ENCODE measurements around the gene C1QTNF1.
A peak's percentile ranks its signal among the peaks of the same experiment; 100 is the strongest.
"Not testable (repeated sequence)": the region's sequence is repeated elsewhere in the genome, so short reads cannot be mapped to it uniquely, and the experiment has no call there.

Gene C1QTNF1

DNA sequence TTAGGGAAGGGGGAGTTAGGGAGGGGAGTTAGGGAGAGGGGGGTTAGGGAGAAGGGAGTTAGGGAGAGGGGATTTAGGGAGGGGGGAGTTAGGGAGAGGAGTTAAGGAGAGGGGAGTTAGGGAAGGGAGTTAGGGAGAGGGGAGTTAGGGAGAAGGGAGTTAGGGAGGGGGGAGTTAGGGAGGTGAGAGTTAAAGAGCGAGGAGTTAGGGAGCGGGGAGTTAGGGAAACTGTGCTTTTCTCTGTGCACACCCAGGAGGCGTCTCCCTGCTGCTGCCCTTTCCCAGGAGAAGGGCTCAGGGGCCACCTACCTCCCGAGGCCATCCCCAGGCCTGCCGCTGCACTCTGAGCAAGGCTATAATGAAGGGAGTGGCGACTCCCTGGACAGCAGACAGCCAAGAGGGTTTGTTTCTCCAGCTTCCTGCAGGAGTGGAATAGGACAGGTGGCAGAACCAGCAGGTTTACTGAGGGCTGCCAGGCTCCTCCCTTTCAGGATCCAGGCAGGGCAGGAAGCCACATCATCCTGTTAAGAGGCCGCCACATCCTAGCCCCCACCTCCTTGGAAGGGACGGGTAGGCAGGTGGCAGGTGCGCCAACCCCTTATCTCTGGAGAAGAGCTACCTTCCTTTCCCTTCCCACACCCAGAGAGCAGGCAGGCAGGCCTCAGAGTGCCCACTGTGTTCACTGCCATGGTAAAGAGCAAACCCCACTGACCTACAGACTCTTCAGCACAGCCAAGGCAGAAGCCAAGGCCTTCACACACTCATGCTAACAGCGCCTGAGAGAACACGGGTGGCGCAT is 18.7 kb upstream of the C1QTNF1 start:
- DNase-seq (ENCODE audit: low spot score) = no peak

DNA sequence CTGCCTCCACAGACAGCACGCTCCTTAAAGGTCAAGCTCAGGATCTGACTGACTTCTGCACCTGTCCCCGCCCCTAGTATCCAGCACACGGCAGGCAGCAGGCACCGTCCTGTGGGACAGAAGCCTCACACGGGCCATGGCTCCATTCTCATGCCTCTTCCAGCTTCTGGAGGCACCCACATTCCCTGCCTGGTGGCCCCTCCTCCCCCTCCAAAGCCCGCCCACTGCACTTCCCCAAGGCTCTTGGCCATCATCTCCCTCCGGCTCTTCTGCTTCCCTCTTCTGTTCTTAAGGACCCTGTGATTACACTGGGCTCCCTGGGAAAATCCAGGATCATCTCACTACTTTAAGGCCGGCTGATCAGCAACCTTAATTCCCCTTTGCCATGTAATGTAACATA is 17.9 kb upstream of the C1QTNF1 start:
- DNase-seq (ENCODE audit: low spot score) = no peak

DNA sequence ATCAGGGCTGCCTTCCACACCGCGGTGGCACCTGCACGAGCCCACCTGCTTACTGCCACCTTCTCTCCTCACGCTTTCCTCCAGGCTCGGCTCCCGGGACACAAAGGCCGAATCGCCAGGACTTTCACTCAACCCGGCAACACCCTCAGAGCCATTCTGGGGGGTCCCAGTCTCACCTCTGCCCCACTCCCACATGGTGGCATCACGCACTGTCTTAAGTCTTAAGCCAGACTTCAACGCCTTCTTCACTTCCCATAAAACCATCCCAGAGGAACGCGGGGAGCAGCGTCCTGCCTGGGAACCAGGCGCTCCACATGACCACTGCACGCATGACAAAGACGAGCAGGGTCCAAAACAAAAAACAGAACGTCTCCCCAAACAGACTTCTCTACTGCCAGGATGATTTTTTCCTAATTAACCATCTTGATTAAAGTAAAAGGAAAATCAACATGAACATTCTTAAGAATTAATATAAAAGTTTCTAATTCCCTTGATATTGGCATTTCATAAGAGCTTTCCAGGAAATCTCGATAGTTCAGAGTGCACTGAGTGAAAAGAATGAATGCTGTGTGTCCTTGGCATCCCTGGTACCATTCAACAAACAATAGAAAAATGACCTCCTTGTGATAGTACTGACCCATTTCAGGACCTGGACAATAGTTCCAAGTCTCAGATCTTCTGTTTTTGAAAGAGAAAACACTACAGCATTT is 17.0 kb upstream of the C1QTNF1 start:
- DNase-seq (ENCODE audit: low spot score) = no peak

DNA sequence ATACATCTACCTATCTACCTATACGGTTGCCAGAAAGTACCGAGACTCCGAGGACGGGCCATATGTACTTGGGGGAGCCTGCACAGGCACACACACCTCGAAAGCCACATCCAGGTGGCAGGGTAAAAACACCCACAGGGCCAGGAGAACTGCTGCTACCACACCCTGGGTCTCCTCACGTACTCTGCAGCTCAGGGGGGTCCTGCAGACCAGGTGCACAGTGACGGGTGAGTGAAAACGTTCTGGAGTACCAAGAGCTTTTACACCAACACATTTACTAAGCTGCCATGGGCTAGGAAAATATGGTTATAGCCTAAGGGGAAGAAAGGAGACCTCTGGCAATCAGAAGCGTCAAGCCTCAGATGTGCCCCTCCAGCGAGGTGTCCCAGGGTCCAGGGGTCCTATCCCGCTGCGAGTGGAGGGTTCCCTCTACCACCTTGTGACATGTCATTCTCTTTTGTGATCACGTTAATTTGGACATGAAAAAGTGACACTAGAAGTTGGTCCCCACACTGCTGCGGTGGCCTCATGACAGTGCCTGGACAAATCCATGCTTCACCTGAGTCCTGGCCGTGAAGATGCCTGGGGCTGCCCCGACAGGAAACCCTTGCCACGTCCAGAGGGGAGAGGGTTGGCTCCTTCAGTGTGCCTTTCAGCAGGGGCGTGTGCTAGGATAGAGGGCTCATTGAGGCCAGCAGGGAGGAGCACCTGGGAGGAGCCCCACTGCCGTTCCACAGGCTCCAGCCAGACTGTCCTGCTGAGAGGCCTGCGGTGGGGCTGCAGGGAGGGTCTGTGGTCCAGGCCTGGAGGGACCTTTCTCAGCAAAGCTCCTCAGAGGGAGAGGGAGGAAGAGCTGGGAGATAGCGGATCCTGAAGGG is 16.2 kb upstream of the C1QTNF1 start:
- DNase-seq (ENCODE audit: low spot score) = no peak

DNA sequence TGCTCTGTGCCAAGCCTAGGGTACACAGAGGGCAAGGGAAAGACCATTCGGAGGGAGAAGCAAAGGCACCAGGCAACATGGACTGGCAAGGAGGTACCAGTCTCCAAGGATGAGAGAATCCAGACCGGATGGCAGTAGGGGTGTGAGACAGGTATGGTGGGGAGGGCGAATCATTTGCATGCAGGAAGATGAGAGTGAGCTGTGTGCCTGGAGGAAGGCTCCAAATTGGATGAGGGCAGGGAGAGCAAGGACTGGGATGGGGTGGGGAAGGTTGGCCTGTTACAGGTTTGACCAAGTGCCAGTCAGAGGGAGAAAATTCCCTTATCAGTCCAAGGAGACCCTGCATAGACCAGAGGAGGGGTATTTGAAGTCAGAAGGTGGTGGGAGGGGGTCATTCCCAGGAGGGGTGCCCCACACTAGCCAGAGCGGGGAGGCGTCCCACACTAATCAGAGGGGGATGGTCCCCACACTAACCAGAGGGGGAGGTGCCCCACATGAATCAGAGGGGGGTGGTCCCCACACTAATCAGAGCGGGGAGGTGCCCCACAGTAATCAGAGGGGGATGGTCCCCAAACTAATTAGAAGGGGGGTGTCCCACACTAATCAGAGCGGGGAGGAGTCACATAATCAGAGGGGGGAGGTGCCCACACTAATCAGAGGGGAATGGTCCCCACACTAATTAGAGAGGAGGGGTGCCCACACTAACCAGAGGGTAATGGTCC is 15.1 kb upstream of the C1QTNF1 start:
- DNase-seq (ENCODE audit: low spot score) = peak; percentile 3

DNA sequence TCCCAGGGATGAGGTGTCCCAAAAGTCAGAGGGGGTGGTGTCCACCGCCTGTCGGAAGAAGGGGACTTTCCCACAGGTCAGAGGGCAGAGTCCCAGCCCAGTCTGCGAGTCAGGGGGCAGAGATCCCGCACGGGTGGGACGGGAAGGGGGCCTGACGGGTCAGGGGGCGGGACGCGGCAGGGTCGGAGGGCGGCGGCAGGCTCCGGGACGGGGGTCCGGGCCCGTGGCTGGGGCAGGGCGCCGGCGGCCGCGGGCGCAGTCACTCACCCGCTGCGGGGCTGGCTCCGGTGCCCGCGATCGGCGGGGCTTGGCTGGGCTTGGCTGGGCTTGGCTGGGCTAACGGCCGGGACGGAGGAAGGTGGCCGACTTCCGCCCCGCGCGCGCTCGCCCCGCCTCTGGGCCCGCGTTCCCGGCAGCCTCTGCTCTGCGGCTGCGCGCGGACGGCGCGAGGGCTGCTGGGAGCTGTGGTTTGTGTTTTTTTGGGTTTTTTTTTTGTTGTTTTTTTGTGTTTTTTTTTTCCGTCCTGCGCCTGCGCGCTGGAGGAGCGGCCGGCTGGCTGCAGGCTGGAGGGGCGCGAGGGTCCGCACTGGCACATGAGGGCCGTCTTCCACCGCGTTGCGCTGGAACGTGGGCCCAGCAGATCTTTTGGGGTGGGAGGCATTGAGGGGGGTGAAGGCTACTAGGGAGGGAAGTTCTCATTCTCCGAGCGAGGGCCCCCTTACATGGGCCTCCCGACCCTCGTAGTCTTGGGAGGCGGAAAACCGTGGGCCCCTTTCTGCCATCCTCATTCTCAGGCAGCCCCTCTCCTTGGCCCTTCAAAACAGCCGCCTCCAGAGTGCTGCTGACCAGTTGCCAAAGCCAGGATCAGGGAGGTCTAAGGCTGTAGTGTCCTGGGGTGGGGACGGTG is 14.3 kb upstream of the C1QTNF1 start, which contains the start of gene CANT1:
TSS of gene CANT1 (minus strand) at position 368 of the 907 bp plus-strand sequence. CDS start 12,142 bp downstream, outside the sequence.
- DNase-seq (ENCODE audit: low spot score) = peak; percentile 96

DNA sequence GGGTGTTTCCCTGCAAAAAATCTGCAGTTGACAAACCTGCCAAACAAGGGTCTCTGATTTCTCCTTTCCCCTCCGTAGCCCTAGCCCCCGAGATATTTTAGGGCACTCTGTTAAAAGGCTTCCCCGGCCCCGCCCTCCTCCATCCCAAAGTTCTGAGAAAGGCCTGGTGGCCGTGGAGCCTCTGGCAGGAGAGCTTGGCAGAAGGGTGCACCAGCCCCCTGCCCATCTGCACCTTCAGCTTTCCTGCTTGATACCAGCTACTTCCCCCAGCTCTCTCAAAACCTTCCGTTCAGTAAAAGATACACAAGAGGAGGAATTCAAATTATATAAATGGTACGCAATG is 13.7 kb upstream of the C1QTNF1 start:
- DNase-seq (ENCODE audit: low spot score) = no peak

DNA sequence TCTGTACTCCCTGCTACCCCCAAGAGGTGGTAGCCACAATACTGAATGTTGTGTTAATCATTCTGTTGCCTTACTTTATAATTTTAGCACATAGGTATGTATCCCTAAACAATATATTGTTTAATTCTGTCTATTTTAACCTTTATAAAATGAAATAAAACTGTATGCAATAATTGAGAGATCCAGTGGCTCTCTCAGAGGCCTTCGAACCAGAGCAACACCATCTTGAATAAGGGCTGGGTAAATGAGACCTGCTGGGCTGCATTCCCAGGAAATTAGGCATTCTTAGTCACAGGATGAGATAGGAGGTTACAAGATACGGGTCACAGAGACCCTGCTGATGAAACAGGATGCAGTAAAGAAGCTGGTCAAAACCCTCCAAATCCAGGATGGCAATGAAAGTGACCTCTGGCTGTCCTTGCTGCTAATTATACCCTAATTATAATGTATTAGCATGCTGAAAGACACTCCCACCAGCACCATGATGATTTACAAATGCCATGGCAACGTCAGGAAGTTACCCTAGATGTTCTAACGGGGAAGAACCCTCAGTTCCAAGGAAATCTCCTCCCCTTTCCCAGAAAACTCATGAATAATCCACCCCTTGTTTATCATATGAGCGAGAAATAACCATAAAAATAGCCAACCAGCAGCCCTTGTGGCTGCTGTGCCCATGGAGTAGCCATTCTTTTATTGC is 12.4 kb upstream of the C1QTNF1 start:
- DNase-seq (ENCODE audit: low spot score) = no peak

DNA sequence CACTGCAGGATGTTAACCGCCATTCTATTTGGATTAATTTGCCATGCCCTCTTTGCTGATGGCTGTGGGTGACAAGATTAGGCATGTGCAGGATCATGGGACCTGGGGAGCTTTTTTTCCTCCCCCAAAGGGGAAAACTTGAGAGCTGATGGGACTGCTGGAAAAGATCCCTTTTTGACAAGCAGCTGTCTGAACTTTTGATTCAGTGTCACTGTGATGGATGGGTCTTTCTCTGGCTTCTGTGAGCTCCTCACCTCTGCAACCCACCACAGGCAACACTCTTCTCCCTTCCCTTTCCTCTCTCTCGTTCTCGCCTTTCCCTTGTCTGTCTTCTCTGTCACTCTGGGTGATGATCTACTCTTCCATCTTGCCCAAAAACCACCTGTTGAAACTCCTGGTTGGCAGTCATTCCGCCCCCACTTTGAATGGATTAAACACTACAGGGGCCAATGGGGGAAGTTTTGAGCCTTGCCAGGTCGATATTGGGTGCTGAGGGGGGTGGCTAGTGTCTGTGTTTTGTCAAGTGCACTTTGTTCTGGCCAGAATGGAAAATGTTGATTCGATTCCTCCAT is 11.3 kb upstream of the C1QTNF1 start:
- no peak for DNase-seq (ENCODE audit: low spot score)

DNA sequence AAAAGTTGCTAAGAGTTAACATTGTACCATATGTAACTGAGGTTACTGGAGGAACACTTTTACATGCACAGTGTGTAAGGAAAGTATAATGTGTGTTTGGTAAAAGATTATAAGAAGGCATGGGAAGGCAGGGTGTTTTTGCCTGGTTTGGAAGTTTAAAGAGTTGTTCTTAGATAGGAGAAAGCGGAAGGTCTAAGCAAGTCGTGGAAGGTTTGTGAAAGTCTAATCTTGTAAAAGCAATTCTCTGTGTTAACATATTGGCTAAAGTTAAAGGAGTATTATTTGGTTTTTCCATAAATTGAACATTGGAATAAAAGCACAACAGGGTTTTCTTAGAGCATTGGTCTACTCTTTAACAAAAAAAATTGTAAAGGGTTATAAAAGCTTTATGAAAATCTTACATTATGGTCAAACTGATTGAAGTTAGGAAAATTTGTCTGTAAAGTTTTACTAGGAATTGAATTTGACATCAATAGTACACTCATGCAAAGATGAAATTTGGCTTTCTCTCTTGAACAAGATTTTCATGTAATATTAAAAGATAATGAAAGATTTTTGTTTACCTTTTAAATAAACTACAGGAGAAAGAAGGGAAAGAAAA is 9.7 kb upstream of the C1QTNF1 start:
- DNase-seq (ENCODE audit: low spot score) = no peak

DNA sequence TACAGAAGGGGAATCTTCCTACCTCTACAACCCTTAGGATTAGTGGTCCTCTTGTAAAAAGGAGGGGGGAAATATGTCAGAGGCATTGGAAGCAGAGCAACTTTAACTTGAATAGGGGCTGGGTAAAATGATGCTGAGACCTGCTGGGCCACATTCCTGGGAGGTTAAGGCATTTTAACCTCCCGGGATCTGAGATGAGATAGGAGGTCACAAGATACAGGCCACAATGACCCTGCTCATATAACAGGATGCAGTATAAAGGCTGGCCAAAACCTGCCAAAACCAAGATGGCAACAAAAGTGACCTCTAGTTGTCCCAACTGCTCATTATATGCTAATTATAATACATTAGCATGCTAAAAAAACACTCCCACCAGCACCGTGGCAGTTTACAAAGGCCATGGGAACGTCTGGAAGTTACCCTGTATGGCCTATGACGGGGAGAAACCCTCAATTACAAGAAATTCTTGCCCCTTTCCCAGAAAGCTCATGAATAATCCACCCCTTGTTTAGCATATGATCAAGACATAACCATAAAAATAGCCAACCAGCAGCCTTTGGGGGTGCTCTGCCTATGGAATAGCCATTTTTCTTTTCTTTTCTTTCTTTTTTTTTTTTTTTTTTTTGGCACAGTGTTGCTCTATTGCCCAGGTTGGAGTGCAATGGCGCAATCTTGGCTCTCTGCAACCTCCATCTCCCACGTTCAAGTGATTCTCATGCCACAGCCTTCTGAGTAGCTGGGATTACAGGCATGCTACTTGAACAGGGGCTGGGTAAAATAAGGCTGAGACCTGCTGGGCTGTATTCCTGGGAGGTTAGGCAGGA is 6.2 kb upstream of the C1QTNF1 start:
- no peak for DNase-seq (ENCODE audit: low spot score)

DNA sequence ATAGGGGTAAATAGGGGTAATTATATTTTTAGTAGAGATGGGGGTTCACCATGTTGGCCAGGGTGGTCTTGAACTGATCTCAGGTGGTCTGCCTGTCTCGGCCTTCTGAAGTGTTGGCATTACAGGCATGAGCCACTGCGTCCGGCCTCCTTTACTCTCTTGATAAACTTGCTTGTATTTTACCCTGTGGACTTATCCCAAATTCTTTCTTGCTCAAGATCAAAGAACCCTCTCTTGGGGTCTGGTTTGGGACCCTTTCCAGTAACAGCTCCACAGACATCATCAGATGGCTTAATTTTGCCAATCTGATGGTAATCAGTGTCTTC is 5.6 kb upstream of the C1QTNF1 start:
- DNase-seq (ENCODE audit: low spot score) = no peak

DNA sequence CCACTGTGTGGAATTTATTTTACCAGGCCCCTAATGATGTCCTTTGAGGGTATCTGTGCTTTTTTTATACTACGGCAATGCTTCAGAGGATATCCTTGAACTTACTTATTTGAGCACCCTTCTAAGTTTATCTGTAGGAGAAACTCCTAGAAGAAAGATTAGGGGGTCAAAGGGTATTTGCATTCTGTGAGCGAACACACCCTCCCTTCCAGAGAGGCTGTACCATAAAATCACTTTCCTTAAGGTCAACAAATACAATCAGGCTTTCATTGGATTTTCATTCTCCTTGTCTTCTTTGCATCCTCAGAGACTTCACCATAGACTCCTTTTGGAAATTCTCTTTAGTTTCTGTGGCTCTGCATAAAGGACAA is 4.7 kb upstream of the C1QTNF1 start:
- no peak for DNase-seq (ENCODE audit: low spot score)

DNA sequence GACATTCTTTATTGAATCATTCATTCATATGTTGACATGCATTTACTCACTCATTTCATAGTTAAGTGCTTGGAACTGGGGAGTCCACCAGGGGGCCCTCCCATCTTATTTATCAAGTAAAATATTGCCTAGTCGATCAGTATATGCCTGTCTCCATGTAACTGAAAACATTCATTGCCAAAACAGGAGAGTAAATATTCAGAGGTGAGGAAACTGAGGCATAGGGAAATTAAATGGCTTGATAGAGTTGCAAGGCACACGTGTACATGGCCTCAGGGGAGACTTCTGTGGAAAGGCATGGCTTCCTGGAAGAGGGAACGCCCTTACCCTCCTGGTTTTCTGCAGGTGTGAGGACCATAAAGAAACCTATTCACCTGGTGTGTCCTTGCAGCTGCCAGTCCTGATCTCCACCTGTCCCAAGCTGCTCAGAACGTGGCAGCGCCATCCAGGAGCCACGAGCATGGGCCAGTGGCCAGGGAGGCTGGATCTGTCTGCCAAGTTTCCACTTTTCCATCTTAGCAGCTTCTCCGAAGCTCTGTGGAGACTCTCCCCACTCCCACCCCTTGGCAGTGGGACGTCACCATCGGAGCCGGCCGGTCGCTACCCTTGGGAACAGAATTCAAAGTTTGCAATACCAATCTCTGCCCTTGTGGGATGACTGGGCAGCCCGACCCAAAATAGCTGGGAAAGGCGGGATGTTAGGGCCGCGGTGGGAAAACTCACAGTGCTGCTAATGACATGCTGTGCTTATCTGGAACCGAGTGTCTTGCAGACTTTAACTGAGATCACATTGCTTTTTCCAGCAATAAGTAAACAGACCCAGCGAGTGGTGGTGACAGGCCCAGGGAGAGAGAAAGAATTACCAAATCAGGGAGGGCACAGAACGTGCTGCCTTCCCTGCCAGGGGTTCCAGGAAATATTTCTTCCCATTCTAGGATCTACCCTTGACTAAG is 4.1 kb upstream of the C1QTNF1 start:
- no peak for DNase-seq (ENCODE audit: low spot score)

DNA sequence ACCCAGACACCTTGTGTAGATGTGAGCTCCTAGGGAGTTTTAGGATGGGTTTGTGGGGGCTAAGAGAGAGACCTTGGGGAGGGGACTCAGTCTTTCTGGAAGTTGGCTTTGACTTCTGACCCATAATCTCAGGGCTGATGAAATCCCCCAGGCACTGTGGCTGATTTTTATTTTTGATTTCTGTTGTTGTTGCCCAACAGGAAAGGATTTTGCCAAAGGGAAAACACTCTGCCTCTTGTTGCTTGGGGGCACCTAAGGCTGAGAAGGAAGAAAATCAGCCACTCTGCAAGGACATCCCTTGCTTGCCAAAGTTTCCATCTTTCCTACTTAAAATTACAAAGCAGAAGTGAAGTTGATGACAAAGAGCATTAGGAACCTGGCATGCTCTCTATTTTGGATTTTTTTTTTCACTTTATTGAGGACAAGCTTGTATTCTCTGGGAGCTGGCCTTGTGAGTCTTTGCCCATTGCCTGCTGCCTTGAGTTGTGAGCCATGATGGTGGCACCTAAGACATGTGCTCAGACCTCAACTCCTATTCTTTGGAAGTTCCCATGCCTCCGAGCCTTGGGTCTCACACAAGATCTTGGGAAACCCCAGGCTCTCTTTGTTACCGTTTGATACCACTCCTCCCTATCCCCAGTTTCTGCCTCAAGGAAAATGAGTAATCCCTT is 3.2 kb upstream of the C1QTNF1 start:
- DNase-seq (ENCODE audit: low spot score) = no peak

DNA sequence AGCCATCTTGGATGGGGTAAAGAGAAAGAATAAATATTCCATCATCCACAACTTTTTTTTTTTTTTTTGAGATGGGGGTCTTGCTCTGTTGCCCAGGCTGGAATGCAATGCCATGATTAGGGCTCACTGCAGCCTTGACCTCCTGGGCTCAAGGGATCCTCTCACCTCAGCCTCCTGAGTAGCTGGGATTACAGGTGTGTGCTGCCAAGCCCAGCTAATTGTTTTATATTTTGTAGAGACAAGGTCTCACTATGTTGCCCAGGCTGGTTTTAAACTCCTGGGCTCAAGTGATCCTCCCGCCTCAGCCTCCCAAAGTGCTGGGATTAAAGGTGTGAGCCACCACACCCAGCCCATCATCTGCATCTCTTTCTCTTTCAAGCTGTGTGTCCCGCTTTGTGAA is 2.0 kb upstream of the C1QTNF1 start:
- DNase-seq (ENCODE audit: low spot score) = not testable (repeated sequence)

DNA sequence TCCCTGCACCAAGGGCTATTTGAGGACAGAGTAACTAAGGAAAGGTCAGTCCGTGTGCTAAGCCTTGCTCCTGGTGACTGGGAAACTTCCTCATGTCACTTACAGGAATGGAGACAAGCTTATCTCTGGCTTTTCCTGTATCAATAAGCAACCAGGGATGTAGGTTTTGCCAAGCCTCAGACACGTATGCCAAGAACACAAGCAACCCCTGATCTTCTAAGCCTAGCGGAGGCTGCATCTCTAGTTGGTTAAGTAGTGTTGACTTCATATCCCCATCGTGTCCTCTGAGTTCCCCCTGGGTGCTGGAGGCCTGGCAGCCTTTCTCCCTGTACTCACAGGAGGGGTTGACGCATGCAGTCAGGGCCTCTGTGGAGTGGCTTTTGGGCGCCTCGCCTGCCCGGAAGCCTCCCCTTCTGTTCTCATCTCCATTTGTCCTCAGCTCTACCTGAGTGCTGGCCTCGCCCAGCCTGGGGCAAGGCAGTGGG is 1.4 kb upstream of the C1QTNF1 start:
- no peak for DNase-seq (ENCODE audit: low spot score)
